Astrocyte of the spinal cord (primary cell): Measurements from ENCODE around the gene TMF1.

Experiments used
- DNase-seq: peaks from one replicate; pipeline ENCODE4 v3.0.0; 2011; ENCODE audit warnings: low read depth, low spot score
- H3K4me3 ChIP-seq: 2 replicates; pipeline ENCODE4 v1.5.1; 2011; ENCODE audit warnings: low read depth, mild to moderate bottlenecking, low read length, moderate library complexity
- CTCF ChIP-seq: IDR thresholded peaks from 2 replicates; pipeline ENCODE4 v1.5.1; 2012; ENCODE audit warnings: low read depth, mild to moderate bottlenecking, low read length, inconsistent platforms
- in situ Hi-C: cut with HindIII; loops from 2 replicates; pipeline ENCODE4 v1.10.0; 2017; ENCODE audit warnings: low sequenced_read_pairs

TMF1 gene

GRCh38 chr3:69011096-69011730 lies 40.9 kb downstream of the TMF1 start:
- H3K4me3 ChIP-seq = no peak overlapping the region
- in situ Hi-C loops = no loop called here
- DNase-seq = no peak
- TF ChIP-seq CTCF = no peak

GRCh38 chr3:69009559-69010410 lies 42.3 kb downstream of the TMF1 start:
- DNase-seq = peak; percentile 88
- TF ChIP-seq CTCF = no peak
- no peak overlapping the region for H3K4me3 ChIP-seq
- in situ Hi-C loops = no loop called here

GRCh38 chr3:69008980-69009379 lies 43.2 kb downstream of the TMF1 start:
- no peak for DNase-seq
- no peak for TF ChIP-seq CTCF
- in situ Hi-C loops = no loop called here
- H3K4me3 ChIP-seq = no peak overlapping the region

- DNase-seq = no peak
- TF ChIP-seq CTCF = no peak
- in situ Hi-C loops = no loop called here
- H3K4me3 ChIP-seq = no peak overlapping the region
Observed at GRCh38 chr3:69005791-69006482, 46.2 kb downstream of the TMF1 start.

GRCh38 chr3:69005071-69005790 lies 46.9 kb downstream of the TMF1 start:
- H3K4me3 ChIP-seq = no peak overlapping the region
- in situ Hi-C loops = no loop called here
- DNase-seq = no peak
- TF ChIP-seq CTCF = no peak

- in situ Hi-C loops = no loop called here
- TF ChIP-seq CTCF = no peak
- no peak for DNase-seq
- H3K4me3 ChIP-seq = no peak overlapping the region
Observed at GRCh38 chr3:69004138-69004537, 48.0 kb downstream of the TMF1 start.
